Uterus (tissue), 4 donors: ENCODE data around the gene DCAF7. TPM values are rescaled to one million over a fixed set of nuclear protein-coding genes. Genes with fewer than 3 reads are reported as not detected.

Experiments used
- DNase-seq, 2 donors: peaks; one replicate each; pipeline ENCODE4 v3.0.0-alpha.2; 2019 to 2020
- H3K27ac ChIP-seq, 2 donors: fragments of 200-600 bp; sonication (generic); 1 replicate in 1 of 2; 2 replicates in 1 of 2; pipeline ENCODE4 v1.5.1; 2016 to 2018
- H3K27me3 ChIP-seq, 2 donors: fragments of 200-600 bp; sonication (generic); one replicate each; pipeline ENCODE4 v1.5.1; 2018 to 2019; ENCODE audit warnings: control low read depth in 1 of 2
- H3K36me3 ChIP-seq, 2 donors: fragments of 200-600 bp; sonication (generic); one replicate each; pipeline ENCODE4 v1.5.1; 2019; ENCODE audit warnings: control low read depth in 1 of 2
- H3K4me1 ChIP-seq, 2 donors: fragments of 200-600 bp; sonication (generic); one replicate each; pipeline ENCODE4 v1.5.1; 2018 to 2019; ENCODE audit warnings: control low read depth in 1 of 2
- H3K4me3 ChIP-seq, 2 donors: fragments of 200-600 bp; sonication (generic); 1 replicate in 1 of 2; 2 replicates in 1 of 2; pipeline ENCODE4 v1.5.1; 2018 to 2019; ENCODE audit warnings: mild to moderate bottlenecking in 1 of 2
- H3K9me3 ChIP-seq, 2 donors: fragments of 200-600 bp; sonication (generic); one replicate each; pipeline ENCODE4 v1.5.1; 2019; ENCODE audit warnings: control low read depth in 1 of 2
- CTCF ChIP-seq, 4 experiments: fragments of 200-600 bp in 2 of 4; fragments of 450-650 bp in 2 of 4; sonication (generic) in 2 of 4; IDR thresholded peaks; one replicate each; pipeline ENCODE4 v1.5.1; 2016 to 2019; ENCODE audit warnings: antibody characterized with exemption in 4 of 4, mild to moderate bottlenecking in 2 of 4, moderate library complexity in 1 of 4
- POLR2A ChIP-seq, 2 donors: fragments of 450-650 bp; IDR thresholded peaks; one replicate each; pipeline ENCODE4 v1.6.1; 2016; ENCODE audit warnings: antibody characterized with exemption in 2 of 2, mild to moderate bottlenecking in 1 of 2, moderate library complexity in 1 of 2
- intact Hi-C: fragments of 100-400 bp; cut with DNase I; formaldehyde crosslinking; loops from one replicate; pipeline ENCODE4 v1.15.1; 2023; ENCODE audit warnings: low total_unique reads
- total RNA-seq, 4 donors: library from RNA; depleted of rRNA in 3 of 4; stranded (reverse); fragments of >200 nt in 3 of 4; gene quantifications; one replicate each; pipeline versions ENCODE4 v1.1.0 to v1.2.4, GENCODE V29; 2014 to 2023
- donor health status: DM: yes; HTN: yes; CAD: no.

DCAF7 gene
- total RNA-seq, 4 donors from 2014 or later = 5.6 to 51.1 (median 25.1) TPM

GRCh38 chr17:63531022-63531965, 19.0 kb upstream of the DCAF7 start:
- no peaks in the 10 kb centered on the region for H3K27me3 ChIP-seq
- intact Hi-C loops = no loop called here

GRCh38 chr17:63533433-63534077, 16.7 kb upstream of the DCAF7 start:
- Histone ChIP-seq H3K27me3 (peaks cover 0 to 2% of the 10 kb centered on the region in 2 donors), H3K4me1 (peaks cover 0 to 7% of the 10 kb centered on the region in 2 donors), H3K27ac (no peak overlapping the region), H3K4me3 (no peak overlapping the region), H3K9me3 (no peaks in the 10 kb centered on the region), H3K36me3 (no peaks in the 10 kb centered on the region)
- TF ChIP-seq CTCF (IDR thresholded peaks at IDR 0.05) (no peak), POLR2A (IDR thresholded peaks at IDR 0.05) (no peak)
- DNase-seq = no peak
- intact Hi-C loops = no loop called here

More at GRCh38 chr17:63531022-63531965, 19.0 kb upstream of the DCAF7 start:
- Histone ChIP-seq H3K4me1 (no peaks in the 10 kb centered on the region), H3K36me3 (no peaks in the 10 kb centered on the region), H3K4me3 (no peak overlapping the region), H3K27ac (no peak overlapping the region), H3K9me3 (no peaks in the 10 kb centered on the region)
- no peak for DNase-seq
- TF ChIP-seq CTCF (IDR thresholded peaks at IDR 0.05) (no peak), POLR2A (IDR thresholded peaks at IDR 0.05) (no peak)

GRCh38 chr17:63534078-63534570, 16.2 kb upstream of the DCAF7 start:
- intact Hi-C loops = no loop called here
- Histone ChIP-seq H3K4me3 (no peak overlapping the region), H3K9me3 (no peaks in the 10 kb centered on the region), H3K4me1 (peaks cover 0 to 8% of the 10 kb centered on the region in 2 donors), H3K27ac (no peak overlapping the region), H3K27me3 (peaks cover 0 to 7% of the 10 kb centered on the region in 2 donors), H3K36me3 (no peaks in the 10 kb centered on the region)
- no peak for DNase-seq
- TF ChIP-seq POLR2A (IDR thresholded peaks at IDR 0.05) (no peak), CTCF (IDR thresholded peaks at IDR 0.05) (no peak)

GRCh38 chr17:63534816-63535455, 15.3 kb upstream of the DCAF7 start:
- Histone ChIP-seq H3K4me3 (no peak overlapping the region), H3K27ac (no peak overlapping the region), H3K27me3 (peaks cover 0 to 10% of the 10 kb centered on the region in 2 donors), H3K9me3 (no peaks in the 10 kb centered on the region), H3K4me1 (peaks cover 0 to 8% of the 10 kb centered on the region in 2 donors), H3K36me3 (no peaks in the 10 kb centered on the region)
- no peak for TF ChIP-seq CTCF (IDR thresholded peaks at IDR 0.05)
- TF ChIP-seq POLR2A (IDR thresholded peaks at IDR 0.05) = no peak
- no peak for DNase-seq
- intact Hi-C loops = no loop called here
